PC-9 (cell line): Measurements from ENCODE around the gene PHYHD1. TPM values are rescaled to one million over a fixed set of nuclear protein-coding genes. Genes with fewer than 3 reads are reported as not detected.
"Not testable (repeated sequence)": the region's sequence is repeated elsewhere in the genome, so short reads cannot be mapped to it uniquely, and the experiment has no call there.

ENCODE experiments used
- BruUV-seq: library from RNA; stranded (reverse); fragments of 400-500 nt; replicated peaks from 2 replicates; lab custom pipeline; 2021; lab: Mats Ljungman, UMichigan
- CTCF ChIA-PET: fragments of 300-600 bp; sonication (Branson Sonifier 250); formaldehyde crosslinking; loops from one replicate; lab custom pipeline; 2022; ENCODE audit warnings: antibody characterized with exemption; lab: Charles Lee
- POLR2A ChIA-PET: fragments of 300-600 bp; sonication (Branson Sonifier 250); formaldehyde crosslinking; loops from one replicate; lab custom pipeline; 2022; ENCODE audit warnings: antibody characterized with exemption; ENCODE audit not compliant: unreplicated experiment; lab: Charles Lee
- DNase-seq, 2 experiments: peaks; one replicate each; pipeline versions ENCODE4 v3.0.0 to v3.0.0-alpha.2; 2015 to 2022; ENCODE audit warnings: mixed read lengths in 1 of 2
- H2AFZ ChIP-seq: fragments of 200-600 bp; sonication (generic); 2 replicates; pipeline ENCODE4 v1.8.1; 2017; ENCODE audit warnings: antibody characterized with exemption
- H3F3A ChIP-seq: fragments of 200-600 bp; sonication (generic); 2 replicates; pipeline ENCODE4 v1.8.1; 2017; ENCODE audit warnings: antibody characterized with exemption, mild to moderate bottlenecking, low read depth; ENCODE audit not compliant: insufficient read depth
- H3K27ac ChIP-seq: fragments of 200-600 bp; sonication (generic); 2 replicates; pipeline ENCODE4 v1.6.1; 2016; ENCODE audit warnings: mixed run types
- H3K27me3 ChIP-seq: fragments of 200-600 bp; sonication (generic); 2 replicates; pipeline ENCODE4 v1.6.1; 2016; ENCODE audit warnings: low read depth, mixed run types; ENCODE audit not compliant: insufficient read depth
- H3K36me3 ChIP-seq: fragments of 200-600 bp; sonication (generic); 2 replicates; pipeline ENCODE4 v1.6.1; 2016; ENCODE audit warnings: low read depth, mixed run types
- H3K4me1 ChIP-seq: fragments of 200-600 bp; sonication (generic); replicated peaks from 2 replicates; pipeline ENCODE4 v1.6.1; 2016; ENCODE audit warnings: mixed run types; ENCODE audit not compliant: insufficient read depth
- H3K4me2 ChIP-seq: fragments of 200-600 bp; sonication (generic); 2 replicates; pipeline ENCODE4 v1.6.1; 2017; ENCODE audit warnings: mixed run types
- H3K4me3 ChIP-seq: fragments of 200-600 bp; sonication (generic); 2 replicates; pipeline ENCODE4 v1.6.1; 2016; ENCODE audit warnings: mixed run types
- H3K79me2 ChIP-seq: fragments of 200-600 bp; sonication (generic); 2 replicates; pipeline ENCODE4 v1.6.1; 2017; ENCODE audit warnings: low read depth, mixed run types
- H3K9me2 ChIP-seq: fragments of 200-600 bp; sonication (generic); 2 replicates; pipeline ENCODE4 v1.8.1; 2017; ENCODE audit warnings: mild to moderate bottlenecking; ENCODE audit not compliant: insufficient read depth
- H3K9me3 ChIP-seq: fragments of 200-600 bp; sonication (generic); 2 replicates; pipeline ENCODE4 v1.8.1; 2016; ENCODE audit warnings: low read depth; ENCODE audit not compliant: insufficient read depth
- H4K20me1 ChIP-seq: fragments of 200-600 bp; sonication (generic); 2 replicates; pipeline ENCODE4 v1.8.1; 2017; ENCODE audit not compliant: insufficient read depth
- CTCF ChIP-seq: fragments of 200-600 bp; sonication (generic); conservative IDR thresholded peaks from 2 replicates; pipeline ENCODE4 v1.6.1; 2017; ENCODE audit warnings: mixed run types, antibody characterized with exemption, mild to moderate bottlenecking, moderate library complexity
- EZH2 ChIP-seq: fragments of 200-600 bp; sonication (generic); IDR thresholded peaks from 2 replicates; pipeline ENCODE4 v1.8.0; 2017; ENCODE audit warnings: antibody characterized with exemption, low read depth
- intact Hi-C: fragments of 100-400 bp; cut with micrococcal nuclease; formaldehyde crosslinking; loops from one replicate; pipeline ENCODE4 v1.10.0; 2022; ENCODE audit not compliant: unreplicated experiment
- total RNA-seq: library from RNA; stranded (reverse); gene quantifications from 2 replicates; pipeline ENCODE4 v1.2.3, GENCODE V29; 2021

PHYHD1 gene
- total RNA-seq, 1 experiment from 2014 or later = 4.2 TPM

- intact Hi-C loops = no loop called here
- H3K4me3 ChIP-seq = no peak overlapping the region
- DNase-seq = no peak
- ChIA-PET POLR2A (no interaction called here), CTCF (no interaction called here)
- no peak for TF ChIP-seq EZH2
- TF ChIP-seq CTCF = no peak
- H3F3A ChIP-seq = no peaks in the 10 kb centered on the region
- H3K36me3 ChIP-seq = no peaks in the 10 kb centered on the region
- no peak overlapping the region for H3K27ac ChIP-seq
- H3K9me3 ChIP-seq = no peaks in the 10 kb centered on the region
- no peaks in the 10 kb centered on the region for H3K4me1 ChIP-seq
- H3K27me3 ChIP-seq = no peaks in the 10 kb centered on the region
- BruUV-seq = no TSS peak
- no peaks in the 10 kb centered on the region for H4K20me1 ChIP-seq
- no peak overlapping the region for H3K4me2 ChIP-seq
- H2AFZ ChIP-seq = no peak overlapping the region
- no peaks in the 10 kb centered on the region for H3K79me2 ChIP-seq
- H3K9me2 ChIP-seq = no peaks in the 10 kb centered on the region
Observed at GRCh38 chr9:128940271-128940921, 19.6 kb downstream of the PHYHD1 start.

- TF ChIP-seq CTCF (no peak), EZH2 (no peak)
- Histone ChIP-seq H3K4me1 (no peaks in the 10 kb centered on the region), H3K4me2 (no peak overlapping the region), H3K79me2 (peaks cover 7% of the 10 kb centered on the region; the same call in 1 of the 2 replicates), H2AFZ (no peak overlapping the region), H3F3A (no peaks in the 10 kb centered on the region), H3K36me3 (no peaks in the 10 kb centered on the region), H3K9me2 (no peaks in the 10 kb centered on the region), H3K27me3 (no peaks in the 10 kb centered on the region), H3K27ac (no peak overlapping the region), H4K20me1 (no peaks in the 10 kb centered on the region), H3K9me3 (no peaks in the 10 kb centered on the region), H3K4me3 (no peak overlapping the region)
- no TSS peak for BruUV-seq
- intact Hi-C loops = no loop called here
- POLR2A ChIA-PET = no interaction called here
- CTCF ChIA-PET = no interaction called here
- no peak for DNase-seq
Observed at GRCh38 chr9:128940946-128941755, 20.4 kb downstream of the PHYHD1 start.

GRCh38 chr9:128943832-128944620 is 23.2 kb downstream of the PHYHD1 start:
- Histone ChIP-seq H3K27me3 (no peaks in the 10 kb centered on the region), H4K20me1 (no peaks in the 10 kb centered on the region), H3K9me2 (no peaks in the 10 kb centered on the region), H3K9me3 (no peaks in the 10 kb centered on the region), H3K79me2 (peaks cover 24% of the 10 kb centered on the region; the same call in 1 of the 2 replicates), H3K4me1 (peaks cover 4% of the 10 kb centered on the region; the same call in 1 of the 2 replicates), H2AFZ (no peak overlapping the region), H3K4me3 (no peak overlapping the region), H3K27ac (no peak overlapping the region), H3K36me3 (no peaks in the 10 kb centered on the region; the same call in 1 of the 2 replicates), H3K4me2 (no peak overlapping the region), H3F3A (peaks cover 7% of the 10 kb centered on the region)
- TF ChIP-seq CTCF (no peak), EZH2 (no peak)
- BruUV-seq = no TSS peak
- POLR2A ChIA-PET = no interaction called here
- no peak for DNase-seq
- CTCF ChIA-PET = no interaction called here
- intact Hi-C loops = no loop called here

- H3K4me3 ChIP-seq, H3F3A ChIP-seq, H2AFZ ChIP-seq, H3K9me3 ChIP-seq, H3K27me3 ChIP-seq, CTCF ChIA-PET, H3K4me1 ChIP-seq, H4K20me1 ChIP-seq, H3K27ac ChIP-seq, H3K9me2 ChIP-seq, H3K4me2 ChIP-seq, DNase-seq, H3K36me3 ChIP-seq, BruUV-seq, POLR2A ChIA-PET: not testable (repeated sequence)
- H3K79me2 ChIP-seq = peaks cover 29% of the 10 kb centered on the region; the same call in 1 of the 2 replicates
- intact Hi-C loops = loop anchor here (5.0 kb wide), 2 partner anchors 63 to 83 kb away; partner anchors contain the start of genes KYAT1 and LRRC8A
Observed at GRCh38 chr9:128944966-128945365, 24.2 kb downstream of the PHYHD1 start.
